ENCODE results near the gene VAMP8.
"Not testable (repeated sequence)": the region's sequence is repeated elsewhere in the genome, so short reads cannot be mapped to it uniquely, and the experiment has no call there.

Gene VAMP8

DNA sequence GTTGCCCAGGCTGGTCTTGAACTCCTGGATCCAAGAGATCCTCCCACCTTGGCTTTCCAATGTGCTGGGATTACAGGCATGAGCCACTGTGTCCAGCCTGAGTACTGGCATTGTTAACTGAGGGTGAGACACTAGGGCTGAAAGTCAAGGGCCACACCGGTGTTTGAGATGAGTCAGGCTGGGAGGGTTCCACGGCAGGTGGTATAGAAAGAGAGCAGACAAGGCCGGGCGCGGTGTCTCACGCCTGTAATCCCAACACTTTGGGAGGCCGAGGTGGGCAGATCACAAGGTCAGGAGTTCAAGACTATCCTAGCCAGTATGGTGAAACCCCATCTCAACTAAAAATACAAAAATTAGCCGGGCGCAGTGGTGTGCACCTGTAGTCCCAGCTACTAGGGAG lies 14.9 kb downstream of the VAMP8 start:
- intact Hi-C loops (cut with DNase I); DNase-seq: not testable (repeated sequence)

DNA sequence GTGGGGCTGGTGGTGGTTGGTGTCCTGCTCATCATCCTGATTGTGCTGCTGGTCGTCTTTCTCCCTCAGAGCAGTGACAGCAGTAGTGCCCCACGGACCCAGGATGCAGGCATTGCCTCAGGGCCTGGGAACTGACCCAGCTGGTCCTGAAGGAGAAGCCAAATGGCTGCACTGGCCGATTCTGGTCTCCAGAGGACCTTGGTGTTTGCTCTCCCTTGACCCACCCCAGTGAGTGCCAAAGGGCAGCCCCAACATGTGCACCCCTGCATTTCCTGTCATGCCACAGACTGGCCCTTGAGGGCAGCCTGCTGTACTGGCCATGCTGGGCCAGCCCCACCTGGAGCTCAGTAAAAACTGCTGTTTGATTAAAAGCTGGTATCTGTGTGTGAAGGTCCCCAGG lies 15.6 kb downstream of the VAMP8 start:
- intact Hi-C loops (cut with DNase I): no loop called here
- no peak for DNase-seq

DNA sequence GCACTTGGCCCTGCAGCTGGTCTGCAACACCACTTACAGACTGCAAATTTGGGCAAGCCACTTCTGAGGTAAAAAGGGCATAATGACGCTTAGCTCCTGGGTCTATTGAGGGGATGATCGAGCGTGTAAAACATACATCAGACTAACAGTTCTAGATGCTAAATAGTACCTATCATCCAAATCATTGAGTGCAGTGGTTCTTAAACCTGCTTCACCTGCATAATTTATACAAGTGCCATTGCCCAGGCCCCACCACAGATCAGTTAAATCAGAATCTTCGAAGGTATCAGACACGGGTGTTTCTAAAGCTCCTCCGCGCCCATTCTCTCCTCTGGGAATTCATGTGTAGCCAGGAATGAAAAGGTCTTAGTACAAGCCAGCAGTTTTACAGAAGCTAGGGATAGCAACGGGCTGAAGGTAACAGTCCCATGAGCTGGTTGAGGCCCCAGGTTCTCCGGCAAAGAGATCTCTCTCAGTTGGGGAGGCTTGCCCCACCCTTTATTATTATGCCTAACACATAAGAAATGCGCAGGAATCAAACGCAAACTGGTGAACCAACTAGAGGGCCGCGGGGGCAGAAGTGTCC lies 17.4 kb downstream of the VAMP8 start:
- DNase-seq: no peak
- intact Hi-C loops (cut with DNase I): loop anchor here (5.0 kb wide), 1 partner anchor 33 kb away; the partner anchor contains the start of gene GGCX

DNA sequence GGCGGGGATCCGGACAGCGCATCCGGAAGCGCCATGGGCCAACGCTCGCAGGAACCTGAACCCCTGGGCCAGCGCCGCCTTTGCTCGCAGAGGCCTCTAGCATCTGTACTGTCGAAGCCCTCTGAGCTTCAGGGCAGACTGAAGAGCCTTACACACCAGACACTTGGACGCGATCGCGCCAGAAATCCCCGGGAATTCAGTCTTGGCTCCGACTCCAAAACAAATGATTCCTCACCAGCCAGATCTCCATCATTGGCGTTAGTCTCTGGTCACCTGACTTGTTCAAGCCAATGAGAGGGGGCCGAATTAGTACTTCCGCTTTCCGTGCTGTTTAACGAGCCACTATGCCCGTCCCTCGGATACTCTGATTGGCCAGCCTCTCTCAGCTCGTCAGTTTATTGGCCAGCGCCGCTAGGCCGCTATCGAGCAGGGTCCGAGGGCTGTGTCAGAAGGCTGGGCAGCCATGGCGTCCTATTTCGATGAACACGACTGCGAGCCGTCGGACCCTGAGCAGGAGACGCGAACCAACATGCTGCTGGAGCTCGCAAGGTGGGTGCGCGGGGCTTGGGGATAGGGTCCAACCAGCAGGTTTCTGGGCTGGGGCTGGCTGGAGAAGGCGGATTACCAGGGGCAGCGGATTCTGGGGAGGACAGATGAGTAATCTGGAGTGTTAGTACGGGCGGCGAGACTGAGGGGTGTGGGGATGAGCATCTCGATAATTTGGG lies 18.1 kb downstream of the VAMP8 start, which contains the start of gene RNF181:
TSS of gene RNF181 (plus strand) at position 445 of the 725 bp plus-strand sequence. CDS start at position 464, 19 bp downstream.
- intact Hi-C loops (cut with DNase I): loop anchor here (5.0 kb wide), 1 partner anchor 33 kb away; the partner anchor contains the start of gene GGCX

DNA sequence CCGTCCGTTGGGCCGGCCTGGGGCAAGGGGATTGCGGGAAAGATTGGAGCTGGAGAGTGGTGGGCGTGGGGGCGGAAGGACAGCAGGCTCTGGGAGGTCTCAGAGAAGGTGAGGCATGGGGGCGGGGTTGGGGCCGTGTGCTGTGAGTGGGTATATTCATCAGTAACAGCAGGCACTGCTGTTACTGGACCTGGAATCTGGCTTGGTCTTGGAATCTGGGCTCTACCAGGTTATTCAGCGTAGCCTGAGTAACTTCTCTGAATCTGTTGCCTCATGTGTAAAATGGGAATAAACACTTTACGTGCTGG lies 18.6 kb downstream of the VAMP8 start:
- intact Hi-C loops (cut with DNase I): loop anchor here (5.0 kb wide), 1 partner anchor 34 kb away; the partner anchor contains the start of gene GGCX
- DNase-seq: no peak

More for the DNA sequence above, 18.1 kb downstream of the VAMP8 start, which contains the start of gene RNF181:
- DNase-seq: peak; percentile 94 to 100 (median 99)

DNA sequence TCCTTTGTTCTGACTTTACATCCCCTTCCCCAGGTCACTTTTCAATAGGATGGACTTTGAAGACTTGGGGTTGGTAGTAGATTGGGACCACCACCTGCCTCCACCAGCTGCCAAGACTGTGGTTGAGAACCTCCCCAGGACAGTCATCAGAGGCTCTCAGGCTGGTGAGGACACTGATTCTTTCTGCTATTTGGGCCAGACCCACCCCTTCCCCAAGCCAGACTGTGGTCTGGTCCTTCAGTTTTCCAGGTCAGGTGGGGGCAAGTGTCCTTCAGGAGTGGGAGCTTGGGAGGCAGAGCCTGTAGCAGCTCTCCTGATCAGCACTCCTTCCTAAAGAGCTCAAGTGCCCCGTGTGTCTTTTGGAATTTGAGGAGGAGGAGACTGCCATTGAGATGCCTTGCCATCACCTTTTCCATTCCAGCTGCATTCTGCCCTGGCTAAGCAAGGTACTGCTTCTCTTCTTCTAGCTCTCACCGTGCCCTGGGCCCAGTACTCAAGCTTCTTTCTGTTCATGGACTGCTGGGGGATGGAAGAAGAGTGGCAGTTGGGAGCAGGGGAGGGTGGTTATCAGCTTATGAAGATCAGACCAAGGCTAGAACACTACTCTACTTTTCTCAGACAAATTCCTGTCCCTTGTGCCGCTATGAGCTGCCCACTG lies 19.2 kb downstream of the VAMP8 start:
- intact Hi-C loops (cut with DNase I): loop anchor here (5.0 kb wide), 1 partner anchor 34 kb away; the partner anchor contains the start of gene GGCX
- no peak for DNase-seq

DNA sequence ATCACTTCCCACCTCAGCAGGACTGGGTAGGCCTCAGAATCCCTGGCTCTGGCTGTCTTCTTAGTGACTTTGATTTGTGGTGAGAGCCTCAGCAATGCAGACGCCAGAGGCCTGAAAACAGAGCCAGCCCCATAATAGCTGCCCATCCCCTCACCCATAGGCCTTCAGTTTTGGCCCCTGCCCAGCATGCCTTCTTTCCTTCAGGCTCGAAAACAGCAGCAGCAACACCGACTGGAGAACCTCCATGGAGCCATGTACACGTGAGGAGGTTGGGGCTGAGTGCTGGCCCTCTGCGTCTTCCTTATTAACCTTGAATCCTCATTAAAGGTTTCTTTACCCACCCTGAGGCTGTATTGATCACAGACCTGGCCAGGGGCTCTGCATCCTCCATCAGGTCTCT lies 19.9 kb downstream of the VAMP8 start:
- DNase-seq: no peak
- intact Hi-C loops (cut with DNase I): loop anchor here (5.0 kb wide), 1 partner anchor 35 kb away; the partner anchor contains the start of gene GGCX

DNA sequence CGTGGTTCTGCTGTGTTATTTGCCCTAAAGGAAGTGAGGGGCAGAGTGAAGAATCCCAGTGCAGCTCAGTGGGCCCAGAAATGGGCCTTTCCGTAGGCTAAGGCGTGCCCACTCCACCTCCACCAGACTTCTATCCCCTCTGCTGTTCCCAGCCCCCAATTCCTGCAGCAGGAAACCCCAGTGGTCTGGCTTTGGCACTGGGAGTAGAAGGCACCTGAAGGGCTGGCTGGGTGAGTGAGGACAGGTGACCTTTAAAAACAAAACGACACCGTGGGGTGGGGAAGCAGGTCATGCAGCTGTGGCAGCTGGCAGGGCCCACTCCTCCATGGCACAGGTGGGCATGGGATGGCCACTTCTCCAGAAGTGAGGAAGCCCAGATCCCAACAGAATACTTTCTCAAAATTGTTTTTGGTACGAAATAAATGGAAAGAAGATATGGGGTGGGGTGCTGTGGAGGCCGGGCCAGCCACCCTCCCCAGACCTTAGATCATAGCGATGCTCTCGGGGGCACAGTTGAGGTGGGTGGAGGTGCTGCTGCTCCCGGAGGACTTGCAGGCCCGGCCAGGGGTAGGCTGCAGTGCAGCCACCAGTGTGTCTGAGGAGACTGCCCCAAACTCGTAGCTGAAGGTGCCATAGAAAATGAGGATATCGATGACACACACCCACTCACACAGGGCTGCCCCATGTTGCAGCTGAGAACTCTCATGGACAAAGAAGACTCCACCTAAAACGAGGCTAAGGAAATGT lies 21.4 kb downstream of the VAMP8 start:
- DNase-seq: no peak
- intact Hi-C loops (cut with DNase I): loop anchor here (5.0 kb wide), 1 partner anchor 36 kb away; the partner anchor contains the start of gene GGCX

DNA sequence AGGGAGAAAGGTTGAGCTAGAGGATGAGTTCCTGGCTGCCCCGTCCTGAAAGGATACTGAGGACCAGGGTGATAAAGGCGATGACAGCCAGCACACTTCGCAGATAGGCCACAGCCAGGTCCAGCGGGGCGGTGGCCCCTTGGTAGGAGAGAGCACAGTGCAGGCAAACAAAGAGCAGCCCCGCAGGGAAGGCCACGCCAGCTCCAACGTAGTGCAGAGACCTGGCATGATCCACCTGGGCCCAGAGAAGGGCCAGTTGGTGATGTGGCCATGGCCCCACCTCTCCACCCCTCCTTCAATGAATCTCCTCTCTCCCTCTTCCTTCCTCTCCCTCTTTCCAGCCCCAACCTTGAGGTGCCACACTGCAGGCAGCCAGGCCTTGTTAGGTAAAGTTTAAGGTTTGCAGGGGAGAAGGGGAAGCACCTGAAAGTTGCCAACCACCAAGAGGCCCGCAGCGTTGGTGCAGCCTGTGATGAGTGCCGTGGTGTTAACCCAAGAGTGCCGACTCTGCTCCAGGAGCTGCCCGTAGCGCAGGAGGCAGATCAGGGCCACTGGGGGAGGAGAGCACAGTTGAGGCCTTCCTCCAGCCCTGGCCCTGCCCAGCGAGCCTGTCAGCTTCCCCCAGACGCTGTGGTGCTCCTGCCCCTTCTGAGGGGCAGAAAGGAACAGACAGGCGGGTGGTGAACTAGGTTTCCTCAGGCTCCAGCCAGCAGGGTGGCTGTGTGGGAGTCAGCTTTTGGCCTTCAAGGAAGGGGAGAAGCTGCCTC lies 22.3 kb downstream of the VAMP8 start:
- DNase-seq: no peak
- intact Hi-C loops (cut with DNase I): loop anchor here (5.0 kb wide), 1 partner anchor 37 kb away; the partner anchor contains the start of gene GGCX

DNA sequence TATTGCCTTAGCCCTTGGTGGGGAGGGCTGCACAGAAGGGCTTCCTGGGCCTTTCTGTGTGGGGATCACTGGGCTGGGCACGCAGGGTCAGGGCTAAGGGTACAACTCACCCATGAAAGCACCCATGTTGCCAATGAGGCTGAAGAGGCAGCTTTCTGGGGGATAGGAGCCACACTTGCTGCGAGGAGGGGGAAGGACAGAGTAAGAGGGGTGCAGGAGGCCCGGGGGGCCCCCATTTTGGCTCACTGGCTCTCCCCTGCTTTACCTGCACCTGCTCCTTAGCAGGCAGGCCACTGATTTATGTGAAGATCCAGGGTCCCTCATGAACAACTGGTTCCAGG lies 22.8 kb downstream of the VAMP8 start:
- DNase-seq: no peak
- intact Hi-C loops (cut with DNase I): no loop called here

DNA sequence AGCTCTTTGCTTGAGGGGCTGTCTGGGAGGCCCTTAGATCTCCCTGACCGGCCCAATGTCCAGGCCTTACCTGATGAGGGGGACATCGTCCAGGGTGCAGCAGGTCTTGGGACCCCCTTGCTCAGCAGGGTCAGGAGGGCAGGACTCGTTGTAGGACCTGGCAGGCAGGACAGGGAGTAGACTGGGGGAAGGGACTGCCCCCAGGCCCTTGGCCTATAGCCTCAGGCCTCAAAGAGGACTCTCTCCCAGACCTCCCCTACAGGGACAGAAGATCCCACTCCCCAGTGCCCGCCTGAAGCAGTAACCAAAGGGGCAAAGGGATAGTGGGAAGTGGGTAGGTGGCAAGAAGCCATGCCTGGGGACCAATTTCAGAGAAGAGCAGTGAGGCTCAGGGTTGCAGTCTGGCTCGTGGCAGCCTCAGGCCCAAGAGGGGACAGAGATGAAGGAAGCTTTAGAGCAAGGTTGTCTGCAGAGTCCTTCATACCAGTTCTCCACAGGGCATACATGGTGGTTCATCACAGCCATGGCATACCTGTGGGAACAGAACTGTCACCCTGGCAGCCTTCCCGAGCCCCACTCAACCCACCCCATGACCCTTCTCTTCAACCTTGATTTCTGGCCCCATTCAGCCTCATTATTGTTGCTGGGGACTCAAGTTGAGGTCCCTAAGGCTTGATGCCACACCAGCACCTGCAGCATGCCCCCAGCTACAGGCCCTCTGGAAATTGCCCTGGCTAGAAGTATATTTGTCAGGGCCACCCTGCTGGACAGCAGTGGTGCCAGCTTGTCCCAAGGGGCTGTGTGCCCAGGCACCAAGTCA lies 23.8 kb downstream of the VAMP8 start:
- intact Hi-C loops (cut with DNase I): no loop called here
- DNase-seq: no peak

DNA sequence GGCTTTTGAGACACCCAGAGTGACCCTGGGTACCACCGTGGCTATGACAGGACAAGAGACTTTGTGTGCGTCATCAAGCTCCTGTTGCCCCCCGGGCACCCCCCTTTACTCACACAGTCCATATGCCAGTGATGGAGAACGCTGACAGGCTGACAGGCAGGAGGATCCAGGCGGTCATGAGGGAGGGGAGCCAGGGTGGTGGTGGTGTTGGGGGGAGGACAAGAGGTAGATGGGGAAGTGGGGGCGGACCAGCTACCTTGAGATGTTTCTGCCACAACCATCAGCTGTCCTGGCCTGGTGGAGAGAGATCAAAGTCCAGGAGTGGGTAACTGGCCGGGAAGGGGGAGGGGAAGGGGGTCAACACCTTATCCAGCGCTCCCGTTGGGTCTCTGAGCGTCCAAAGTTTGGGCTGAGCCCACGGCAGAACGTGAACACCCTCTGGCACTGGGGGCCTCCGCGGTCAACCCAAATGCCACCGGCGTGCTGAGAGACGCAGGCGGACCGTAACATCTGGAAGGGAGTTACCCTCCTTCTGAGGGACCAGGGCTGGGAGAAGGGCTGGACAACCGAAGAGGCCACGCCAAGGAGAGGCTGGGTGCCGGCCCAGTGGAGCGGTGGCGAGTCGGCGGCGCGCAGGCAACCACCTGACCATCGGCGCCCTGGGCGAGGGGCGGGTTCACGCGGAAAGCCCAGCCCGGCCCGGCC lies 24.5 kb downstream of the VAMP8 start:
- intact Hi-C loops (cut with DNase I): no loop called here
- DNase-seq: peak in 40 of 42 donors; percentile 52 to 86 (median 71)

DNA sequence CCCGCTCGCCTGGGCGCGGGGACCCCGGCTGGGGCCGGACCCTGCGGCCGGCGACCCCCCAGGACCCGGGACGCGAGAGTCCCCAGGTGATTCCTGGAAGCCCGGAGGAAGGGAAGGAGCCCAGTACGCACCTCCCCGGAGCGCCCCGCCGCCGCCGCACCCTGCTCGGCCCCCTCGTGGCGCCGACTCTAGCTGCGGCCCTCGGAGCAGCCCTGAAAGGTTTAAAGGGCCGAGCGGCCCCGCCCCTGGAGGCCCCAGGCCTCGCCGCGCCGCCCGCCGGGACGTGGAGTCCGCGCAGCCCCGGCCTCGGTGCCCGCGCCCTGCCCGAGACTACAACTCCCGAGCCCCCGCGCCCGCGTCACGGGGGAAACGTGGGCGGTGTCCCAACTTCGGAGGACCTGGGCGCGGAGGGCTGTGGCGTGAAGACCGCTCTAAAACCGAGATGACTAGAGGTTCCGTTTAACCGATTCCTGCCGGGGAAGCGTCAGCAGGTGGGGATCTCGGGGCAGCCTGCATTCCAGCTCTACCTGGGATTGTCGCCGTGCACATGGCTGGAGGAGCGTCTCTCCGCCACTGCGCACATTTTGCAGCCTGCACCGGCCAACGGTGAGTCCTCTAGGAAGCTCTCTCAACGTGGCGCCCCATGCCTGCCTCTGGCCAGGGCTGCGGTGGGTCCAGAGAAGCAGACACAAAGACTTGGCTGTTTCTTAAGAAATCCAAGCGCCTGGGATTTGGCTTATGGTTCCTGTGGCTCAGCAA lies 25.3 kb downstream of the VAMP8 start, which contains the start of gene TMEM150A:
TSS of gene TMEM150A (minus strand) at position 223 of the 759 bp plus-strand sequence. CDS start 750 bp downstream, outside the sequence.
- peak; percentile 86 to 97 (median 94) for DNase-seq
- intact Hi-C loops (cut with DNase I): no loop called here

DNA sequence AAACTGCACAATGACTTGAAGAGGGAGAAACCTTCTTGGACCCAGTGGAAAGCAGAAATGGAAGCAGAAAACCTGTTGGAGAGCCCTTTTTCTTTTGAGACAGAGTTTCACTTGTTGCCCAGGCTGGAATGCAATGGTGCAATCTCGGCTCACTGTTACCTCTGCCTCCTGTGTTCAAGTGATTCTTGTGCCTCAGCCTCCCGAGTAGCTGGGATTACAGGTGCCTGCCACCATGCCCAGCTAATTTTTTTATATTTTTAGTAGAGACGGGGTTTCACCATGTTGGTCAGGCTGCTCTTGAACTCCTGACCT lies 26.7 kb downstream of the VAMP8 start:
- intact Hi-C loops (cut with DNase I); DNase-seq: not testable (repeated sequence)

DNA sequence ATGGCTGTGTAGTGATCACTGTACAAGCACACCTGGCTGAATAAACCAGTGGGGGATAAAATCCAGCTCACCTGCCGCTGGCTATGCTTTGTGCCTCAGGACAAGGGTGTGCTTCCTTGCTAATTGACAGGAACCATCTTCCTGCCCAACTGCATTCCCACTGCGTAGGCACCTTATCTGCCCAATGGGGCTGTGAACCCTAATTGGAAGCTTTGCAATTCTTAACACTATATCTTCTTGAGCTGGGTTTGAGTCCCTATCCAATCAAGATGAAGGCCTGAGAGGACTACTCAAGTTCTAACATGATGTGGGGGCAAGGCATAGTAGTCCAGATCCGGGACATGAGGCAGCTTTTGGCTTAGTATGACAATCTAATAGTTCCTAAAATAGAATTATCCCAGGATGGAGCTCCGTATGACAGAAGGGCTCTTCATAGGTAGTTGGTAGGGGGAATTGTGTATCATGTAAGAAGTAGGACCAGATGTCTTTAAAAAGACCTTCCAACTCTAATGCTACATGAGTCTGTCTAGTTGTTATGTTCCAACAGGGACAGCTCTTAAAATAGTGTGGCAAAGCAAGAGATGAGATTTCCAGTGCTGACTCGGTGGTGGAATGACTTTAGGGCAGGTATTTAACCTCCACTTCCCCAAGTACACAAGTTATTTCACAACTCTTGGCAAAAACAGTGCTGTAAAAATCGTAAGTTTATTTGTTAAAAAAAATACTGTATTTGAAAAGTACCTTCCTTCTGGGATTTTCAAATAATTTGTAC lies 27.4 kb downstream of the VAMP8 start:
- intact Hi-C loops (cut with DNase I): no loop called here
- no peak for DNase-seq

All from head of caudate nucleus (tissue), 42 donors.